ENCODE results near the gene ADAR. TPM values are rescaled to one million over a fixed set of nuclear protein-coding genes. Genes with fewer than 3 reads are reported as not detected.

Gene ADAR
- total RNA-seq, 2 donors from 2014 or later: 54.0 to 103 TPM

DNA sequence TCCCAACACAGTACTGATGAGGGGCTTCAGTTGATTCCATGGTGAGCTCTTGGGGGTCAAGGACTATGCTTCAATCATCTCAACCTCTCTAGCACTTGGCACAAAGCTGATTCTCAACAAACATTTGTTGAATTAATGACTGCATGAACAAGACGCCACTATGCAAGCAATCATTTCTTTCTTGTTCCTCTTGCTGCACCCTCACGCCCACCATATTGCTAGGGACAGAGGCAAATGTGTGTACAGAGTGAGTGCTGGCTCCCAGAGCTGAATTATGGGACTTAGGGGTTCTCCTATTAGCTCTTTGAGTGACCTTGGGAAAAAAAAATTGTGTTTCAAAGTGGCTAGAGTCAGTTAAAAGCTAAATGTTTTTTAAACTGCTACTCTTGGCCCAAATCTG, 2.5 kb downstream of the ADAR start:
- no peaks in the 10 kb centered on the region for H3K27me3 ChIP-seq
- peaks cover 6 to 14% of the 10 kb centered on the region in 2 donors for H3K36me3 ChIP-seq (replicated peaks in 1 of 2; ENCODE audit: insufficient read depth in 1 of 2, low read depth in 2 of 2)
- TF ChIP-seq CTCF (IDR thresholded peaks at IDR 0.05) (no peak), POLR2A (IDR thresholded peaks at IDR 0.05) (no peak)
- no peak overlapping the region for H3K27ac ChIP-seq
- H3K4me3 ChIP-seq: no peak overlapping the region
- DNase-seq (no peak), ATAC-seq (no peak)
- intact Hi-C loops (cut with DNase I): no loop called here
- peaks cover 33% of the 10 kb centered on the region for H3K4me1 ChIP-seq
- 54 to 55% methylated on average over 2 of the region's 2 CpGs for WGBS, 2 donors
- H3K9me3 ChIP-seq: no peaks in the 10 kb centered on the region

GRCh38 chr1:154603317-154603716, 4.7 kb downstream of the ADAR start:
- peaks cover 23% of the 10 kb centered on the region for H3K4me1 ChIP-seq
- WGBS, 2 donors: 53 to 60% methylated on average over 2 of the region's 2 CpGs
- TF ChIP-seq POLR2A (IDR thresholded peaks at IDR 0.05) (no peak), CTCF (IDR thresholded peaks at IDR 0.05) (no peak)
- H3K4me3 ChIP-seq: no peak overlapping the region
- intact Hi-C loops (cut with DNase I): no loop called here
- no peaks in the 10 kb centered on the region for H3K9me3 ChIP-seq
- H3K27ac ChIP-seq: no peak overlapping the region
- H3K36me3 ChIP-seq (replicated peaks in 1 of 2; ENCODE audit: insufficient read depth in 1 of 2, low read depth in 2 of 2): peaks cover 8 to 17% of the 10 kb centered on the region in 2 donors
- no peaks in the 10 kb centered on the region for H3K27me3 ChIP-seq
- ATAC-seq: no peak
- DNase-seq: no peak

DNA sequence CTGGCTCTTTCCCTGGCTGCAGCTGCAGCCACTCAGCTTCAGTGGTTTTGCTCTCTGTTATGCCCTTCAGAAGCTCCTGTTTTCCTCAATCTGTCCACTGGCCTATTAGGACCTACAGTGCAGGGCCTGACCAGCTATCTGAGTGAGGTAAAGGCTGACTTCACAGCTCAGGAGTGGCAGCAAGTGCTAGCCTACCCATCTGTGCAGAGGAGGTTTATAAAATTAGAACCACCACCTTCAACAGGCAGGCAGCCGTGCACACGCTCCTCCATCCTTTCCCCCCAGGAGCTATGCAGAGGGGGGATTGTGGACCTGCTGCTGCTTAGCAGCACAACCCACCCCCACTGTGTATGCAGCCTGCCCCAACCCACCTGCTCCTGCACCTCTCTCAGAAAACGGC, 8.3 kb downstream of the ADAR start:
- no peak for ATAC-seq
- TF ChIP-seq CTCF (IDR thresholded peaks at IDR 0.05) (no peak), POLR2A (IDR thresholded peaks at IDR 0.05) (no peak)
- intact Hi-C loops (cut with DNase I): no loop called here
- DNase-seq: no peak
- no peak overlapping the region for H3K27ac ChIP-seq
- no peaks in the 10 kb centered on the region for H3K9me3 ChIP-seq
- WGBS, 2 donors: 71 to 86% methylated on average over 3 of the region's 3 CpGs
- H3K4me1 ChIP-seq: no peaks in the 10 kb centered on the region
- H3K27me3 ChIP-seq: no peaks in the 10 kb centered on the region
- peaks cover 8 to 47% of the 10 kb centered on the region in 2 donors for H3K36me3 ChIP-seq (replicated peaks in 1 of 2; ENCODE audit: insufficient read depth in 1 of 2, low read depth in 2 of 2)
- no peak overlapping the region for H3K4me3 ChIP-seq

- H3K9me3 ChIP-seq: no peaks in the 10 kb centered on the region
- H3K36me3 ChIP-seq (replicated peaks in 1 of 2; ENCODE audit: insufficient read depth in 1 of 2, low read depth in 2 of 2): peaks cover 8 to 50% of the 10 kb centered on the region in 2 donors
- H3K27ac ChIP-seq: no peak overlapping the region
- no peak for DNase-seq
- WGBS, 2 donors: 72 to 78% methylated on average over 3 of the region's 3 CpGs
- no peak for TF ChIP-seq POLR2A (IDR thresholded peaks at IDR 0.05)
- no peak for TF ChIP-seq CTCF (IDR thresholded peaks at IDR 0.05)
- no peak overlapping the region for H3K4me3 ChIP-seq
- H3K27me3 ChIP-seq: no peaks in the 10 kb centered on the region
- intact Hi-C loops (cut with DNase I): no loop called here
- H3K4me1 ChIP-seq: no peaks in the 10 kb centered on the region
- ATAC-seq: no peak
These were observed 8.9 kb downstream of the ADAR start for GRCh38 chr1:154598871-154599635.

- intact Hi-C loops (cut with DNase I): no loop called here
- 80 to 83% methylated on average over 1 of the region's 1 CpG for WGBS, 2 donors
These were observed 12.4 kb downstream of the ADAR start for GRCh38 chr1:154595621-154596020.

More at GRCh38 chr1:154595621-154596020, 12.4 kb downstream of the ADAR start:
- ATAC-seq (no peak), DNase-seq (no peak)
- H3K27me3 ChIP-seq: no peaks in the 10 kb centered on the region
- H3K36me3 ChIP-seq (replicated peaks in 1 of 2; ENCODE audit: insufficient read depth in 1 of 2, low read depth in 2 of 2): peaks cover 2 to 51% of the 10 kb centered on the region in 2 donors
- no peaks in the 10 kb centered on the region for H3K4me1 ChIP-seq
- H3K27ac ChIP-seq: no peak overlapping the region
- H3K9me3 ChIP-seq: no peaks in the 10 kb centered on the region
- no peak overlapping the region for H3K4me3 ChIP-seq
- TF ChIP-seq POLR2A (IDR thresholded peaks at IDR 0.05) (no peak), CTCF (IDR thresholded peaks at IDR 0.05) (no peak)
